NCI-H187 (cell line): ENCODE results near the gene BAZ1B.
A peak's percentile ranks its signal among the peaks of the same experiment; 100 is the strongest.
"Not testable (repeated sequence)": the region's sequence is repeated elsewhere in the genome, so short reads cannot be mapped to it uniquely, and the experiment has no call there.

Source experiments
- DNase-seq, 2 experiments: peaks; one replicate each; lab custom pipeline; 2025; lab: John Stamatoyannopoulos, UW

Gene BAZ1B

GRCh38 chr7:73504920-73505319 is 17.2 kb downstream of the BAZ1B start:
- DNase-seq = no peak

- no peak for DNase-seq
Observed at GRCh38 chr7:73504017-73504416, 18.1 kb downstream of the BAZ1B start.

- DNase-seq = no peak
Observed at GRCh38 chr7:73503229-73503628, 18.9 kb downstream of the BAZ1B start.

GRCh38 chr7:73496626-73497025 is 25.5 kb downstream of the BAZ1B start:
- DNase-seq = no peak

- DNase-seq = not testable (repeated sequence)
Observed at GRCh38 chr7:73495507-73495906, 26.6 kb downstream of the BAZ1B start.

- DNase-seq = no peak
Observed at GRCh38 chr7:73489976-73490375, 32.1 kb downstream of the BAZ1B start.

GRCh38 chr7:73487486-73487885 is 34.6 kb downstream of the BAZ1B start:
- DNase-seq = no peak

- no peak for DNase-seq
Observed at GRCh38 chr7:73483171-73483570, 38.9 kb downstream of the BAZ1B start.

- DNase-seq = no peak
Observed at GRCh38 chr7:73482746-73483145, 39.3 kb downstream of the BAZ1B start.

GRCh38 chr7:73481521-73481920 is 40.6 kb downstream of the BAZ1B start:
- not testable (repeated sequence) for DNase-seq

- no peak for DNase-seq
Observed at GRCh38 chr7:73478549-73478948, 43.5 kb downstream of the BAZ1B start.

- DNase-seq = no peak
Observed at GRCh38 chr7:73477376-73477775, 44.7 kb downstream of the BAZ1B start.

GRCh38 chr7:73470208-73470607 is 51.9 kb downstream of the BAZ1B start:
- no peak for DNase-seq

- not testable (repeated sequence) for DNase-seq
Observed at GRCh38 chr7:73467046-73467445, 55.0 kb downstream of the BAZ1B start.

- DNase-seq = no peak
Observed at GRCh38 chr7:73466112-73466511, 56.0 kb downstream of the BAZ1B start.

GRCh38 chr7:73463966-73464365 is 58.1 kb downstream of the BAZ1B start:
- no peak for DNase-seq

- DNase-seq = no peak
Observed at GRCh38 chr7:73463260-73463659, 58.8 kb downstream of the BAZ1B start.

GRCh38 chr7:73461782-73462285 is 60.3 kb downstream of the BAZ1B start:
- DNase-seq = no peak

- DNase-seq = no peak
Observed at GRCh38 chr7:73454424-73454823, 67.7 kb downstream of the BAZ1B start.

- DNase-seq = no peak
Observed at GRCh38 chr7:73452999-73453635, 69.0 kb downstream of the BAZ1B start.

GRCh38 chr7:73451780-73452398 is 70.2 kb downstream of the BAZ1B start:
- DNase-seq = peak in 1 of 2 experiments; percentile 24

GRCh38 chr7:73449422-73449821 is 72.7 kb downstream of the BAZ1B start:
- peak; percentile 52 to 64 for DNase-seq

GRCh38 chr7:73448609-73449008 is 73.5 kb downstream of the BAZ1B start:
- DNase-seq = no peak
